Stimulated activated naive CD8-positive, alpha-beta T cell treated with anti-CD3 and anti-CD28 coated beads, Interleukin-15, Interleukin-2, amounts not matched to agents 100 U/mL and 50 U/mL, for 24 hours (primary cell): ENCODE data around the gene FLVCR1.
"Not testable (repeated sequence)": the region's sequence is repeated elsewhere in the genome, so short reads cannot be mapped to it uniquely, and the experiment has no call there.

Source experiments
- ATAC-seq: fragments of 150-1000 bp; cut with Tn5 transposase; one replicate; pipeline ENCODE4 v1.10.0; 2021
- DNase-seq: peaks from one replicate; pipeline ENCODE4 v3.0.0; 2021

The FLVCR1 gene

DNA sequence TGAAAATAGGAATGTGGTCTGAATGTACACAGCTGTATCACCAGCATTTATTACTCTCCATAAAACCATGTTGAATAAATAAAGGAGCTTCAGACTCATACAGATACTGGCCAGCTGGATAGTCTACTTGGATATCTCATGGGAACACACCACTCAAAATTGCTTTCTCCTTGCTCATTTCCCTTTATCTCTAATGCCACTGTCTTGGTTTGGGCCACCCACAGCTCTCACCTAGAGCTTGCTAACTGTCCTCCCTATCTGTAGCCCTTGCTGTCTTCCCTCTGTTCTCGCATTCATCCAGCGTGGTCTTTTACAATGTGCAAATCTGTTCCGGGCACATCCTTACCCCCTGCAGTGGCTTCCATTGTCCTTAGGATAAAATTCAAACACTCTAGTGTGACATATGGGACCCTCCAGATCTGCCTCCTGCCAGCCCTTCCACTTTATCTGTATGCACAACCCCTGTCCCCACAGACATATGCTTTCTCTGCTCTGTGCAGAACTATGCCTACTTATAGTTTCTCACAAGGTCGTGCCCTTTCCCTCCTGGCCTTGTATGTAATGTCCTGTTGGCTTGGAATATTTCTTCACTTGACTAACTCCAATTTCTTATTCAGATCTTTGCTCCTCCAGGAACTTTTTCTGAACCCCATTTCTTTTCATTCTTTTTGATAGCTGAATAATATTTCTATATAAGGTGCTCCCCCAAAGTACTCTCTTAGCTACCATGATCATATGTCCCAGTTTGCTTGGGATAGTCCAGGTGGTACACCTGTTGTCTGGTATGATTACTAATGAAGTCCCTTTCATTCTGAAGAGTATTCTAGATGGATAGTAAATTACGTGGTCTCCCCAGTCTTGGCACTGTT lies 2.9 kb downstream of the FLVCR1 start:
- DNase-seq (no peak), ATAC-seq (no peak)

DNA sequence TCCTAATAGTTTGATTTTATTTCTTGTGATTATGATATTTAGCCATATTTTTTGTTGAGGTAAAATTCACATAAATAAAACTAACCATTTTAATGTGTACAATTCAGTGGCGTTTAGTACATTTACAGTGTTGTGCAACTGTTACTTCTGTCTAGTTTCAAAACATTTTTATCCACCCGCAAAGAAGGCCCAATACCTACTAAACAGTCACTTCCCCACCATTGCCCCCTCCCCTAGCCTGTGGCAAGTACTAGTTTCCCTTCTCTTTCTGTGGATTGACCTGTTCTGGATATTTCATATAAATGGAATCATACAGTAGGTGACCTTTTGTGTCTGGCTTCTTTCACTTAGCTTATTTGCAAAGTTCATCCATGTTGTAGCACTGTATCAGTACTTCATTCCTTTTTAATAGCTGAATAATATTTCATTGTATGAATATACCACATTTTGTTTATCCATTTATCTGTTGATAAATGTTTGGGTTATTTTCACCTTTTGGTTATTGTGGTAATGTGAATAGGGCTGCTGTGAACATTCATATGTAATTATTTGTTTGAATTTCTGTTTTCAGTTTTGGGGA lies 4.1 kb downstream of the FLVCR1 start:
- ATAC-seq (no peak), DNase-seq (no peak)

DNA sequence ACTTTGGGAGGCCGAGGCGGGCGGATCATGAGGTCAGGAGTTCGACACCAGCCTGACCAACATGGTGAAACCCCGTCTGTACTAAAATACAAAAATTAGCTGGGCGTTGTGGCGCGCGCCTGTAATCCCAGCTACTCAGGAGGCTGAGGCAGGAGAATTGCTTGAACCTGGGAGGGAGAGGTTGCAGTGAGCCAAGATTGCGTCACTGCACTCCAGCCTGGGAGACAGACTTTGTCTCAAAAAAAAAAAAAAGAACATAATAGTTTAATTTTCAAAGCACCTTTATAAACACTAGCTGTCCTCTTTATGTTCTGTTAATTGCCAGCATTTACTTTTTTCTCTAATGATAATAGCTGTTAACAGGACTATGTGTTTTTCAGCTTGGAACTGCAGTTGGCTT lies 5.3 kb downstream of the FLVCR1 start:
- not testable (repeated sequence) for ATAC-seq, DNase-seq

DNA sequence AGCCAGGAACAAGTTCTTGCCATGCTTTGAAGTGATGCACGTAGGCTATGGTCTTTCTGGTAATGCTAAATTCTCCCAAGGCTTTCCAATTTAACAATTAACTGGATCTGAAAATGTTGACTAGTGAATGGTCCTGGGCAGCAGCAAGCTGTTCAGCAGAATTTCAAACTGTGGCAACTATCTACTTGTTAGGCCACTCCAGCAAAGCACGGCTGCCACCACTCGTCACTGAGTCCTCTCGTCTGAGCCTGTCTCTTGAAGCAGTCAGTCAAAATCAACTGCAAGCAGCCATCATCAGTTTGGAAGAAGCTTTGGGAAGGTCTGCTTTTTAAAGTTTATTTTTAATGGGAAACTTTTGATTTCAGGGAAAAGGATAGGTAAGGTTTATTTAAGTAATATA lies 6.1 kb downstream of the FLVCR1 start:
- DNase-seq (no peak), ATAC-seq (no peak)

DNA sequence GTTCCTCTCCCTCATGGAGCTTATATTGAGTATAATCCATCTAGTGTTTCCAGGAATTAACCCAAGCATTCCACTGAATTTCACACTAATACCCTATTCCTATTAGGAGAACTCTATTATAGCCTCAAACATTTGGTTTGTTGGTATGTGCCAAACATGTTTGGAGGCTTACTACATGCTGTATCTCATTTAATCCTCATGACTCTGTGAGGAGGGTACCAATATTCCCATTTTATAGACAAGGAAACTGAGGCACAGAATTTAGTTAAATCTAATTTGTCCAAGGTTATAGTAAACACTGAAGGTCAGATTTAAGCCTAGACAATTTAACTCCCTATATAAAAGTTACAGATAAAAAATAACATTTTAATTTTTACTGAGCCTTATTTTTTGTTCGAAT lies 9.1 kb downstream of the FLVCR1 start:
- ATAC-seq (no peak), DNase-seq (no peak)

DNA sequence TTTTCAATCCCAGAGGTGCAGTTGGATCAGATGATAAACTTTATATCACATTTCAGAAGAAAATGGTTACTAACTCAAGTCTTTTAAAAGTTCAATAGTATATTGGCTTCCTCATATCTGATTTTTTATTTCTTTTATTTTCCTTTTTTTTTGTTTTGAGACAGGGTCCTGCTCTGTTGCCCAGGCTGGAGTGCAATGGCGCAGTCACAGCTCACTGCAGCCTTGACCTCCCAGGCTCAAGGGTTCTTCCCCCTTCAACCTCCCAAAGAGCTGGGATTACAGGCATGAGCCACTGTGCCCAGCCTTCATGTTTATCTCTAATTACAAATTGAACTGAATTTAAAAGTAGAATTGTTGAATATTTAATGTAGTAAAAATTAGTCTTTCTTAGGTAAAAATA lies 13.9 kb downstream of the FLVCR1 start:
- ATAC-seq (no peak), DNase-seq (no peak)

DNA sequence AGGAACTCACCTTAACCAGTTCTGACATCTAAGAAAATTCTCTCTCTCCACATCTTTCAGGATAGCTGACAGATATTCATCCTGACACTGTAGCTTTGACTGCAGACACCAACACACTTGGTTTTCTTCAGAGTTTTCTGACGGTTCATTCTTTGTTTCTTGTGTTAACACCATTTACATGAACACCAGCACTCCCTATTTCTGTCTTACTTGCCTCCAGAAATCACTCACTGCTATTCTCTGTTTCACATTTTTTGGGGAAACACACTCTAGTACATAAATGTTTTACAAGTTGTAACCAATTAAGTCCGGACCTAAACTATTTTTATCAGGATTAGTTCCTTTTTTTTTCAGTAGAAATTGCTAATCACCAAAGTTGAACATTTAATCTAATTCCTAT lies 15.4 kb downstream of the FLVCR1 start:
- ATAC-seq (no peak), DNase-seq (no peak)

DNA sequence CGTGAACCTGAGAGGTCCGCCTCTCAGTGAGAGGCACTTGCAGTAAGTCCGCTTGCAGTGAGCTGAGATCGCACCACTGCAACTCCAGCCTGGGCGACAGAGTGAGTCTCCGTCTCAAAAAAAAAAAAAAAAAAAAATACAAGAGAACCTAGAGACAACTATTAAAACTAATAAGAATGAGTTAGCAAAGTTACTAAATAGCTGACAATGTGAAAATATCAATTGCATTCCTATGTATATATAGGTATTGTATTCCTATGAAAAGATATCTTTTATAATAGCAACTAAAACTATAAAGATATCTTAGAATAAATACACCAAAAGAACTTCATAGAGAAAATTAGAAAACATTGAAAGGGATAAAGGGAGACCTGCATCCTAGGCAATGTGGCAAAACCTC lies 20.3 kb downstream of the FLVCR1 start:
- ATAC-seq, result no peak
- no peak for DNase-seq

DNA sequence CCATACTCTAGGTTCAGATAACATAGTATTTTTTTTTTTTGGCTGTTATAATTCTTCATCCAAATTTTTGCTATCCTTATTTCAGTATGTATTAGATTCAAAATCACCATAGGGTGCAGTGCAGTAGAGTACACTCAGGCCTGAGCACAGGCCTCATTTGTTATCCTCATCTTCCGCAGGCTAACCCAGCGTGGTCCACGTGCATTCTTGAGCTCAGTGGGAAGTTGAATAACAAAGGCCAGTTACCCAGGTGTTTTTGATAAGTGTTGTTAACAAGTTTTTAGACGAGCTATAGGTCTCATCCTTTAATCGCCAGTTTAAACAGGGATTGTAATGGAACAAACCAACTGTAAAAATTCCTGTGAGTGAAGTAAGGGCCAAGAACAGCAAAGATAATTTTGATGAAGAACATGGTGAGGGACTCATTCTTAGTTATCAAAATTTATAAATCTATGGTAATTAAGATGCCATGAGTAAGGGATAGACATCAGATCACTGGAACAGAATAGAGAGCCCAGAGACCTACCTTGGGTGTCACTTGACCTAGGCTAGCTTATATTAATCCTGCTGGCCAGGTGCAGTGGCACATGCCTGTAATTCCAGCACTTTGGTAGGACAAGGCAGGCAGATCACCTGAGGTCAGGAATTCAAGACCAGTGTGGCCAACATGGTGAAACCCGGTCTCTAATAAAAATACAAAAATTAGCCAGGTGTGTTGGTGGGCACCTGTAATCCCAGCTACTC lies 22.0 kb downstream of the FLVCR1 start:
- DNase-seq, result no peak
- ATAC-seq, result no peak

DNA sequence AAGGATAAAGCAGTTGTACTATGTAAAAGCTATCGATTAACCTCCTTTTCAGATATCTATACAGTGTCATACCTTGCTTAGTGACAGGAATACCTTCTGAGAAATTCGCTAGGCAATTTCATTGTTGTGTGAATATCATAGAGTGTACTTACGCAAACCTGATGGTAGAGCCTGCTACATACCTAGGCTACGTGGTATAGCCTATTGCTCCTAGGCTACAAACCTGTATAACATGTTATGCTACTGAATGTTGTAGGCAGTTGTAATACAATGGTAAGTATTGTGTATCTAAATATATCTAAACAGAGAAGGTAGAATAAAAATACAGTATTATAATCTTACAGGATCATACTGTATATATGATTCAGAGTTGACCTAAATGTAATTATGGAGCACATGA lies 26.5 kb downstream of the FLVCR1 start:
- no peak for DNase-seq

DNA sequence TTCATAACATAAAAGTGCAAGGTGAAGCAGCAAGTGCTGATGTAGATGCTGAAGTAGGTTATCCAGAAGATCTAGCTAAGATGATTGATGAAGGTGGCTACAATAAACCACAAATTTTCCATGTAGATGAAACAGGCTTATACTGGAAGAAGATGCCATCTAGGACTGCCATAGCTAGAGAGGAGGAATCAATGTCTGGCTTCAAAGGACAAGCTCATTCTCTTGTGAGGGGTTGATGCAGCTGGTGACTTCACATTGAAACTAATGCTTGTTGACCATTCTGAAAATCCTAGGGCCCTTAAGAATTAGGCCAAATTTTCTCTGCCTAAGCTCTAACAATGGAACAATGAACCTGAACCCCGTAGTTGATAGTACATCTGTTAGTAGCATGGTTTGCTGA lies 34.0 kb downstream of the FLVCR1 start:
- DNase-seq, result no peak

More for the DNA sequence above, 26.5 kb downstream of the FLVCR1 start:
- ATAC-seq, result no peak

DNA sequence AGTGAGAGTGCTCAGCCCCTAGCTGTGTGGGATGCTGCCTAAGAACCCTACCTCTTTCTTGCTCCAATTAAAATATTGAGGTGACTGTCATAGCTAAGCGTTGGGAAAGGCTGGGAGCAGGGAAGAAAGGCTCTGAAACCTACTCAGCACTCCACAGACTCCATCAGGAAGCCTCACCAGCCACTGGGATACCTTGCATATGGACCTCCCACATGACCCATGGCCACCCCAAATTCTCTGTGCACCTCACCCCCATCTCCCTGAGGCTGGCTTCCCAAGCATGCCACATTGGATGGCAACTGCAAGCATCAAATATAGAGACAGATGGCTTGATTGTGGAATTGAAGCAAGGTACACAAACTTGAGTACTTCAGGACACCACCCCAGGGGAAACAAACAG lies 41.8 kb downstream of the FLVCR1 start:
- no peak for ATAC-seq
- no peak for DNase-seq

More for the DNA sequence above, 34.0 kb downstream of the FLVCR1 start:
- ATAC-seq, result no peak

DNA sequence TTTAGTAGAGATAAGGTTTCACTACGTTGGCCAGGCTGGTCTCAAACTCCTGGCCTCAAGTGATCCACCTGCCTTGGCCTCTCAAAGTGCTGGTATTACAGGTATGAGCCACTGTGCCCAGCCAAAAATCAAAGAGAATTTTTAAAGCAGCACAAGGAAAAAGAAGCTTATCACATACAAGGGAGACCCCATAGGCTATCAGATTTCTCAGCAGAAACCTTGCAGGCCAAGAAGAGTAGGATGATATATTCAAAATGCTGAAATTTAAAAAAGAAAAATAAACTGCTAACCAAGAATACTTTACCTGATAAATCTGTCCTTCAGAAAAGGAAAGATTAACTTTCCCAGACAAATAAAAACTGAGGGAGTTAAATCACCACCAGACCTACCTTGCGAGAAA lies 43.2 kb downstream of the FLVCR1 start:
- DNase-seq (no peak), ATAC-seq (no peak)

DNA sequence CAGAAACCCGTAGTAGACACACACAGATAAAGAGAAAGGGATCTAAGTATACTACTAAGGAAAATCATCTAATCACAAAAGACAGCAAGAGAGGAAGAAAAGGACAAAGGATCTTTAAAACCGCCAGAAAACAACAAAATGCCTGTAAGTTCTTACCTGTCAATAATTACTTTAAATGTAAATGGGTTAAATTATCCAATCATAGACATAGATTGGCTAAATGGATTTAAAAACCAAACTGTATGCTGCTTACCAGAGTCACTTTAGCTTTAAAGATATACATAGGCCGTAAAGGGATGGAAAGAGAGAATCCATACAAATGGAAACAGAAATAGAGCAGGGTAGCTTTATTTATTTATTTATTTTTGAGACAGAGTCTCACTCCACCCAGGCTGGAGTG lies 44.0 kb downstream of the FLVCR1 start:
- no peak for ATAC-seq

DNA sequence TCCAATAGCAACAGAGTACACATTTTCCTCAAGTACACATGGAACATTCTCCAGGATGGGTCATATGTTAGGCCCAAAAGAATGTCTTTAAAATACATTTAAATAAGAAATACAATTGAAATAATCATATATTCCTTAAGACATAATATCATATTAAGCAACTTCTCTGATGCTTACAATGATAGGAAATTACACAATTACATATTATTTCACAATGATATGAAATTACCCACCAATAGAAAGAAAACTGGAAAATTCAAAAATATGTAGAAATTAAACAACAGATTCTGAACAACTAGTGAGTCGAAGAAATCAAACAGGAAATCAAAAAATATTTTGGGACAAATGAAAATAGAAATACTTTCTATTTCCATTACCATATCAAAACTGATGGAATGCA lies 45.6 kb downstream of the FLVCR1 start:
- ATAC-seq (no peak), DNase-seq (no peak)

More for the DNA sequence above, 44.0 kb downstream of the FLVCR1 start:
- DNase-seq, result no peak

DNA sequence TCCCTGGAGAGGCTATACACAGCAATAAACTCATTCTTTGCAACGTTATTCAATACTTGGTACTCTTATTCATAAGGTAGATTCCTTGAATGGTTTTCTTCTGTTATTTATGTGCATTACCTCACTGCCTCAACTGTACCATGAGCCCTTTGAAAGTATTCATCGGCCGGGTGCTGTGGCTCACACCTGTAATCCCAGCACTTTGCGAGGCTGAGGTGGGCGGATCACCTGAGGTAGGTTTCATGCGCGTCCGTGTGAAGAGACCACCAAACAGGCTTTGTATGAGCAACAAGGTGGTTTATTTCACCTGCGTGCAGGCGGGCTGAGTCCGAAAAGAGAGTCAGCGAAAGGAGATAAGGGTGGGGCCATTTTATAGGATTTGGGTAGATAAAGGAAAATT lies 50.0 kb downstream of the FLVCR1 start:
- ATAC-seq, result not testable (repeated sequence)

DNA sequence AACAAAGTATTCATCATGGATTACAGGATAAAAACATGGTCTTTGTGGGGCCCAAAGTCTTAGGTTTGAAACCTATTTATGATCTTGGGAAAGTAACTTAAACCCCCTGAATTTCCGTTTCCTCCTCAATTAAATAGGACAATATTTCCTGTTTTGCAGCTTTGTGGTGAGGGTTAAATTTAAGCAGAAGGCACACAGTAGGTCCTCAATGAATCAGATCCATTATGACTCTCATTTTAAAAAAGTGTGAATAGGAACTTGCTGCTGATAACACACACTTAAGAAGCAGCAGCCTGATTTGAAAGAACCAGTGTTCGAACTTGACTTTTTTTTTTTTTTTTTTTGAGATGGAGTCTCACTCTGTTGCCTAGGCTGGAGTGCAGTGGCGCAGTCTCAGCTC lies 50.9 kb downstream of the FLVCR1 start:
- DNase-seq (no peak), ATAC-seq (no peak)

More for the DNA sequence above, 50.0 kb downstream of the FLVCR1 start:
- not testable (repeated sequence) for DNase-seq

DNA sequence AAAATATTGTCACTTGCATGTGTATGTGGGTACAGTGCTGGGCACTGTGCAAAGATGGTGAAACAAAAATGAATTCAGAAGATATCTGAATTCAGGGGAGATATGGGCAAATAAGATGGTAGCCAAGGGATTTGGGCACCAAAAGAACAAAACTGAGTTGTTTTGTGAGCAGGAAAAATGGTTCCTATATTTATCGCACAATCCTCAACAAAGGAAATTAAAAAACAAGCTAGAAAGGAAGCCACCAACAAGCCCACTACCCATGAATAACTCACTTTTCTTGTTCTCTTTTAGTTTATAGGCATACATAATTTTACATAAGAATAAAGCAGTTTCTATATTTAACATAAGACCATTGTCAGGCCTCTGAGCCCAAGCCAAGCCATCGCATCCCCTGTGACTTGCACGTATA lies 51.6 kb downstream of the FLVCR1 start:
- DNase-seq, result no peak
- ATAC-seq, result no peak

DNA sequence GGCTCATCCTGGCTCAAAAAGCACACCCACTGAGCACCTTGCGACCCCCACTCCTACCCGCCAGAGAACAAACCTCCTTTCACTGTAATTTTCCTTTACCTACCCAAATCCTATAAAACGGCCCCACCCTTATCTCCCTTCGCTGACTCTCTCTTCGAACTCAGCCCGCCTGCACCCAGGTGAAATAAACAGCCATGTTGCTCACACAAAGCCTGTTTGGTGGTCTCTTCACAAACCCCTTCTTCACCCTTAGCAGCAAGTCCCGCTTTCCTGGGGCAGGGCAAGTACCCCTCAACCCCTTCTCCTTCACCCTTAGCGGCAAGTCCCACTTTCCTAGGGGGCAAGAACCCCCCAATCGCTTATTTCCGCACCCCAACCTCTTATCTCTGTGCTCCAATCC lies 52.1 kb downstream of the FLVCR1 start:
- ATAC-seq, DNase-seq: not testable (repeated sequence)

DNA sequence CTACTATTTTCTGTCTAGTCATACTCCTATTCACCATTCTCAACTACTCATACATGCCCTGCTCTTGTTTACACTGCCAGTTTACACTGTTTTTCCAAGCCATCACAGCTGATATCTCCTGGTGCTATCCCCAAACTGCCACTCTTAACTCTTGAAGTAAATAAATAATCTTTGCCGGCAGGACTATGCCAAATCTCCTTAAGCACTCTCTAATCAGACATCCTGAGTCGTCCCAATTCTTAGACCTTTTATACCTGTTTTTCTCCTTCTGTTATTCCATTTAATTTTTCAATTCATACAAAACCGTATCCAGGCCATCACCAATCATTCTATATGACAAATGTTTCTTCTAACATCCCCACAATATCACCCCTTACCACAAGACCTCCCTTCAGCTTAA lies 55.6 kb downstream of the FLVCR1 start:
- not testable (repeated sequence) for DNase-seq, ATAC-seq

DNA sequence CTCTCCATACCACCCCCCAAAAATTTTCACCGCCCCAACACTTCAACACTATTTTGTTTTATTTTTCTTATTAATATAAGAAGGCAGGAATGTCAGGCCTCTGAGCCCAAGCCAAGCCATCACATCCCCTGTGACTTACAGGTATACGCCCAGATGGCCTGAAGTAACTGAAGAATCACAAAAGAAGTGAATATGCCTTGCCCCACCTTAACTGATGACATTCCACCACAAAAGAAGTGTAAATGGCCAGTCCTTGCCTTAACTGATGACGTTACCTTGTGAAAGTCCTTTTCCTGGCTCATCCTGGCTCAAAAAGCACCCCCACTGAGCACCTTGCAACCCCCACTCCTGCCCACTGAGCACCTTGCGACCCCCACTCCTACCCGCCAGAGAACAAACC lies 56.0 kb downstream of the FLVCR1 start:
- not testable (repeated sequence) for ATAC-seq, DNase-seq

DNA sequence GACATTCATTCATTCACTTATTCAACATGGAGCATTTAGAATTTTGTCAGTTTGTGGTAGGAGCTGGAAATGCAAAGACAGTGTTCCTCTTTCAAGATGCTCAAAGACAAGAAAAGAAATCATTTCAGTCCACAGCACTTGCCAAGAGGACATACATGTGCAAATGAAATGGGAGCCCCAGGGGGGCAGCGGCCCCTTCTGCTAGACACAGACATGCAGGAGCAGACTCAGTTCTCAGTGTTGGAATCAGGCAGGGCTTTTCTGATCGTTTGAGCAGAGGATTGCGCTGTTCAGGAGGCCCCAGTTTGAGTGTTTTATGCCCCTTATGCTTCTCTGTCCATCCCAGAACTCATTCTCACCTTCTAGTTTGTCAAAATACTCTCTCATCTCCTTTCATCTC lies 56.7 kb downstream of the FLVCR1 start:
- ATAC-seq, result no peak
- DNase-seq, result no peak
